ENCODE data around the gene RCSD1.

The RCSD1 gene

GRCh38 chr1:167706363-167706762 lies 76.3 kb downstream of the RCSD1 start:
- H3K4me1 ChIP-seq (ENCODE audit: low read depth, poor library complexity, severe bottlenecking) = peaks cover 40% of the 10 kb centered on the region
- H4K20me1 ChIP-seq (ENCODE audit: insufficient read depth) = no peaks in the 10 kb centered on the region
- TF ChIP-seq, protein P1, sequence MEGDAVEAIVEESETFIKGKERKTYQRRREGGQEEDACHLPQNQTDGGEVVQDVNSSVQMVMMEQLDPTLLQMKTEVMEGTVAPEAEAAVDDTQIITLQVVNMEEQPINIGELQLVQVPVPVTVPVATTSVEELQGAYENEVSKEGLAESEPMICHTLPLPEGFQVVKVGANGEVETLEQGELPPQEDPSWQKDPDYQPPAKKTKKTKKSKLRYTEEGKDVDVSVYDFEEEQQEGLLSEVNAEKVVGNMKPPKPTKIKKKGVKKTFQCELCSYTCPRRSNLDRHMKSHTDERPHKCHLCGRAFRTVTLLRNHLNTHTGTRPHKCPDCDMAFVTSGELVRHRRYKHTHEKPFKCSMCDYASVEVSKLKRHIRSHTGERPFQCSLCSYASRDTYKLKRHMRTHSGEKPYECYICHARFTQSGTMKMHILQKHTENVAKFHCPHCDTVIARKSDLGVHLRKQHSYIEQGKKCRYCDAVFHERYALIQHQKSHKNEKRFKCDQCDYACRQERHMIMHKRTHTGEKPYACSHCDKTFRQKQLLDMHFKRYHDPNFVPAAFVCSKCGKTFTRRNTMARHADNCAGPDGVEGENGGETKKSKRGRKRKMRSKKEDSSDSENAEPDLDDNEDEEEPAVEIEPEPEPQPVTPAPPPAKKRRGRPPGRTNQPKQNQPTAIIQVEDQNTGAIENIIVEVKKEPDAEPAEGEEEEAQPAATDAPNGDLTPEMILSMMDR (conservative IDR thresholded peaks at IDR 0.05; ENCODE audit: low read depth, low read length) = no peak
- H3K9ac ChIP-seq = no peak overlapping the region
- no peak overlapping the region for H3K27ac ChIP-seq
- H2AFZ ChIP-seq (ENCODE audit: low read depth) = no peak overlapping the region
- H3K79me2 ChIP-seq (ENCODE audit: insufficient read depth, low read depth) = no peaks in the 10 kb centered on the region
- no peaks in the 10 kb centered on the region for H3K36me3 ChIP-seq (ENCODE audit: insufficient read depth)
- 0 out of 2 replicates have a peak overlapping the region, but pooled peaks have one; percentile 5 for H3K4me2 ChIP-seq
- H3K4me3 ChIP-seq (IDR thresholded peaks at IDR 0.05; ENCODE audit: insufficient read depth, low read depth, low read length) = no peak overlapping the region
- no peaks in the 10 kb centered on the region for H3K27me3 ChIP-seq (ENCODE audit: insufficient read depth, low read depth)

GRCh38 chr1:167706931-167707877 lies 77.2 kb downstream of the RCSD1 start:
- peaks cover 43% of the 10 kb centered on the region for H3K4me1 ChIP-seq (ENCODE audit: low read depth, poor library complexity, severe bottlenecking)
- no peak overlapping the region for H3K4me2 ChIP-seq
- H3K27me3 ChIP-seq (ENCODE audit: insufficient read depth, low read depth) = no peaks in the 10 kb centered on the region
- TF ChIP-seq, protein P1 (conservative IDR thresholded peaks at IDR 0.05; ENCODE audit: low read depth, low read length) = no peak
- no peaks in the 10 kb centered on the region for H3K79me2 ChIP-seq (ENCODE audit: insufficient read depth, low read depth)
- H3K4me3 ChIP-seq (IDR thresholded peaks at IDR 0.05; ENCODE audit: insufficient read depth, low read depth, low read length) = no peak overlapping the region
- no peak overlapping the region for H3K27ac ChIP-seq
- no peak overlapping the region for H2AFZ ChIP-seq (ENCODE audit: low read depth)
- H3K36me3 ChIP-seq (ENCODE audit: insufficient read depth) = no peaks in the 10 kb centered on the region
- H3K9ac ChIP-seq = no peak overlapping the region
- no peaks in the 10 kb centered on the region for H4K20me1 ChIP-seq (ENCODE audit: insufficient read depth)

DNA sequence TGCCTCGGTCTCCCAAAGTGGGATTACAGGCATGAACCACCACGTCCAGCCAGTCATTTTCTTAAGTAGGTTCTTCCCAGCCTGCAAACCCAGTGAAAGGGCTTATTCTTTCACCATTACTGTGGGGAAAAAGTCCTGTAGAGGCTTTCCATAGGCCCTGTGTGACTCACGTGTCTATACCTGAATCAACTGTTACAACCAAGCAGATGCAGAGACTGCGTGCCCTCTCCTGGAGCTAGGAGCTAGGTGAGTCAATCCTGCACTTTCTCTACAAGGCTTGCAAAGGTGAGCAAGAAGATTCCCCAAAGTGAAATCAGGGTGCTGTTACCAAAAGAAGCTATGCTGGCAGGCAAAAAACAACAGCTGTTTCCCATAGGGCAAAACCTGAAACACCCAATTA lies 77.9 kb downstream of the RCSD1 start:
- Histone ChIP-seq H3K4me1 (ENCODE audit: low read depth, poor library complexity, severe bottlenecking) (peaks cover 45% of the 10 kb centered on the region), H4K20me1 (ENCODE audit: insufficient read depth) (no peaks in the 10 kb centered on the region), H3K27ac (no peak overlapping the region), H3K36me3 (ENCODE audit: insufficient read depth) (no peaks in the 10 kb centered on the region), H3K4me3 (IDR thresholded peaks at IDR 0.05; ENCODE audit: insufficient read depth, low read depth, low read length) (no peak overlapping the region), H3K27me3 (ENCODE audit: insufficient read depth, low read depth) (no peaks in the 10 kb centered on the region), H3K9ac (no peak overlapping the region), H2AFZ (ENCODE audit: low read depth) (no peak overlapping the region), H3K4me2 (no peak overlapping the region), H3K79me2 (ENCODE audit: insufficient read depth, low read depth) (no peaks in the 10 kb centered on the region)
- TF ChIP-seq, protein P1 (conservative IDR thresholded peaks at IDR 0.05; ENCODE audit: low read depth, low read length) = no peak

GRCh38 chr1:167708940-167709389 lies 78.9 kb downstream of the RCSD1 start:
- Histone ChIP-seq H3K4me3 (IDR thresholded peaks at IDR 0.05; ENCODE audit: insufficient read depth, low read depth, low read length) (no peak overlapping the region), H3K27ac (no peak overlapping the region), H3K4me2 (no peak overlapping the region), H2AFZ (ENCODE audit: low read depth) (no peak overlapping the region), H4K20me1 (ENCODE audit: insufficient read depth) (no peaks in the 10 kb centered on the region), H3K36me3 (ENCODE audit: insufficient read depth) (no peaks in the 10 kb centered on the region), H3K4me1 (ENCODE audit: low read depth, poor library complexity, severe bottlenecking) (peaks cover 50% of the 10 kb centered on the region), H3K9ac (no peak overlapping the region), H3K27me3 (ENCODE audit: insufficient read depth, low read depth) (no peaks in the 10 kb centered on the region), H3K79me2 (ENCODE audit: insufficient read depth, low read depth) (no peaks in the 10 kb centered on the region)
- TF ChIP-seq, protein P1 (conservative IDR thresholded peaks at IDR 0.05; ENCODE audit: low read depth, low read length) = no peak
